GM18861 (cell line): ENCODE results near the gene CFAP61.

ENCODE experiments used
- ATAC-seq: cut with Tn5 transposase; IDR thresholded peaks from one replicate; pipeline ENCODE4 v1.9.1; 2021; ENCODE audit not compliant: unreplicated experiment

Gene CFAP61

GRCh38 chr20:20358801-20359200 is 306.5 kb downstream of the CFAP61 start:
- ATAC-seq, result no peak

- ATAC-seq, result no peak
Observed at GRCh38 chr20:20359628-20360027, 307.3 kb downstream of the CFAP61 start.

GRCh38 chr20:20360464-20360863 is 308.1 kb downstream of the CFAP61 start:
- ATAC-seq, result peak; percentile 49

GRCh38 chr20:20362774-20363433 is 310.6 kb downstream of the CFAP61 start:
- no peak for ATAC-seq

- no peak for ATAC-seq
Observed at GRCh38 chr20:20363434-20363798, 311.1 kb downstream of the CFAP61 start.

GRCh38 chr20:20363799-20364592 is 311.7 kb downstream of the CFAP61 start:
- ATAC-seq, result no peak

- no peak for ATAC-seq
Observed at GRCh38 chr20:20364593-20365479, 312.5 kb downstream of the CFAP61 start.

- ATAC-seq, result no peak
Observed at GRCh38 chr20:20365480-20366161, 313.3 kb downstream of the CFAP61 start.

- no peak for ATAC-seq
Observed at GRCh38 chr20:20366551-20366875, 314.2 kb downstream of the CFAP61 start.

GRCh38 chr20:20366876-20367574 is 314.7 kb downstream of the CFAP61 start:
- ATAC-seq, result no peak

- no peak for ATAC-seq
Observed at GRCh38 chr20:20367575-20368417, 315.5 kb downstream of the CFAP61 start, which contains the start of gene INSM1. INSM1 (plus strand) TSS chr20:20368104; CDS start chr20:20368268, 164 bp downstream.

- no peak for ATAC-seq
Observed at GRCh38 chr20:20368418-20369249, 316.3 kb downstream of the CFAP61 start.

- ATAC-seq, result no peak
Observed at GRCh38 chr20:20369250-20370093, 317.1 kb downstream of the CFAP61 start.

- ATAC-seq, result no peak
Observed at GRCh38 chr20:20370094-20370575, 317.8 kb downstream of the CFAP61 start.

- ATAC-seq, result no peak
Observed at GRCh38 chr20:20371083-20371482, 318.8 kb downstream of the CFAP61 start.

GRCh38 chr20:20371681-20372080 is 319.3 kb downstream of the CFAP61 start:
- ATAC-seq, result no peak

- ATAC-seq, result no peak
Observed at GRCh38 chr20:20373091-20373571, 320.8 kb downstream of the CFAP61 start.
